Right kidney (tissue), 9 donors: ENCODE results near the gene GPR15.
A peak's percentile ranks its signal among the peaks of the same experiment; 100 is the strongest.

ENCODE experiments used
- DNase-seq: peaks from one replicate; pipeline ENCODE4 v3.0.0-alpha.2; 2016
- long read RNA-seq, 8 donors: transcript quantifications; one replicate each; lab custom pipeline, GENCODE V29; 2026

GPR15 gene
- long read RNA-seq, donor 1 = 0 reads
- long read RNA-seq, donor 2 = 0 reads
- long read RNA-seq, donor 3 = 0 reads
- long read RNA-seq, donor 4 = 0 reads
- long read RNA-seq, donor 5 = 0 reads
- long read RNA-seq, donor 6 = 0 reads
- long read RNA-seq, donor 7 = 0 reads
- long read RNA-seq, donor 8 = 0 reads

- no peak for DNase-seq
Observed at GRCh38 chr3:98531622-98532274, at the start of gene GPR15. Gene GPR15, plus strand, starts transcription at chr3:98531978. Its CDS starts 56 bp downstream, at chr3:98532034.

- DNase-seq = no peak
Observed at GRCh38 chr3:98482717-98483482, 48.9 kb upstream of the GPR15 start.

GRCh38 chr3:98483626-98484025, 48.2 kb upstream of the GPR15 start:
- DNase-seq = no peak

DNA sequence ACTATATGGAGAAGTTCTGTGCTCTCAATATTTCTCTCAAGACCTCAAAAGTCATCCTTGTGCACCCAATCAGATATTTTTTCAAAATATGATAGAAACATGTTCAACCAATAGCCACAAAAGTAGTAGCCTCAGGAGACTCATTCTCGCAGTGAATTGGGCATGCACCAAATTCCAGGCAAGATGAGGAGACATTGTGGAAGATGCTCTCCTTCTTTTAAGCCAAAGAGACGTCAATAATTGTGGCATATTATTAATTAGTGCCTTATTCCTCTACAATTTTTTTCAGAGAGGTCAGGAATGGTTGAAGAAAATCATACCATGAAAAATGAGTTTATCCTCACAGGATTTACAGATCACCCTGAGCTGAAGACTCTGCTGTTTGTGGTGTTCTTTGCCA, 34.4 kb upstream of the GPR15 start, which contains the start of gene OR5K2:
Gene OR5K2, plus strand, starts transcription at position 301 of the 400 bp plus-strand sequence. Its CDS starts 0 bp downstream, at position 301.
- no peak for DNase-seq

DNA sequence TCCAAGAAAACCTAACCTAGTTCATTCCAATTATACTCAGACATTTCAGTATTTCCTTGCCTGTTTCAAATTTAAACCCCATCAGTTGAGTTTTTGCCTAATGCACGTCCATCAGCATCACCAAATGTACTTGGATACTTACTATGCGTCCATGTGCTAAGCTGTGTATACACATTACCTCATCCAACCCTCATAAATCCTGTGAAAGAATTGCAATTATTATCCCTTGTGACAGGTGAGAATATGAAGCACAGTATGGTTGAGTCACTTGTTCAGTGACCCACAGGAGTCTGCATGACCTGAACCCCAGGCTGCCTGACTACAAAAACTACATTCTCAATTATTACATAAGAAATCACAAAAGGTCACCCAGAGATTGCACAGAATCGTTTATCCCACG, 31.8 kb upstream of the GPR15 start:
- no peak for DNase-seq

DNA sequence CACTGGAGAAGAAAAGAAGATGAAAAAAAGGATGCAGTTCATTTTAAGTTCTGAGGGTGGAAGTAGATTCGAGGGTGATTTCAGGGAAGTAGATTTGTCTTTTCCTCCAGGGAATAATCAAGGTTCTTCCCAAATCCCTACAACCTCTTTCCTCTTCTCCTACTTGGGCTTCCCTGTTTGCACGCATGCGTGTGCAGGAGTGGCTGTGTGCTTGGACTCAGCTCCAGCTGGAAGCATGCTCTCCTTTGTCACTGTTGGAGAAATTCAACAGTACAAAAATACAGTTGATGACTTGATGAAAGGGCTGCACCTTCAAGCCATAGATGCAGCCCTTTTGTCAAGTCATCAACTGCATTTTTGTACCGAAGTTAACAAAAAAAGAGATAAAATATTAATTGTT, 30.5 kb upstream of the GPR15 start:
- DNase-seq = no peak

- DNase-seq = no peak
Observed at GRCh38 chr3:98501863-98502576, 29.8 kb upstream of the GPR15 start.

DNA sequence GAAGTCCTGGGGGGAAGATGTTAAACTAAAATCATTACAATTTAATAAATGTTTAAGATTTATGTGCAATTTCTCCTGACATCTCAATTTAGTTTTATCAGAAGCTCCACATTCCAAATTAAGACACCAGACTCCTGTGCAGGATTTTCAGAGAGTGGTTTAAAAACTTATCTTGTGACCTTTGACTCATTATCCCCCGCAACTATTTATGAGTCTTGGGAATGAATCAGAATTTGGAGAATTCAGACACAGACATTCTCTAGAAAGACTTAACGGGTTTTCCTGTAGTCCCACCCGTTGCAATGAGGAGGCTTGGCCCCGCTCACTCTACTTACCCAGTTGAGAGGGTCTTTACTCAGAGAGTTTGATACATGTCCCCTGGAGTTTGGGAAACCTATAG, 27.2 kb upstream of the GPR15 start:
- no peak for DNase-seq

DNA sequence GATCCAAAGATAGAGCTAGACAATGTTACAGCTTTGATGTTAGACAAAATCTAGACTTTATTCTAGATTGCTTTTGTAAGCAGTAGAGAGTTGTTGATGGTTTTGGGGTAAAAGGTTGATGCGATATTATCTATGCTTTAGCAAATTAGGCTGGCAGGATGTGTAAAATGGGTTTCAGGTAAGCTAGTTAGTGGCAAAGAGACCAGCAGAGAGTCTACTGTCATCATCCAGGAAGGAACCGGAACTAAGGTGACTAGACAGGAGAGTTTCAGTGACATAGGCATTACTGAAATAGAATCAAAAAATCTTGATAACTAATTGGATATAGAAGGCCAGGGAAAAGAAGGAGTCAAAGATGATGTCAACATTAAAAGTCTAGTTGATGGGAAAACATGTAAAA, 23.2 kb upstream of the GPR15 start:
- no peak for DNase-seq

GRCh38 chr3:98512576-98512975, 19.2 kb upstream of the GPR15 start:
- no peak for DNase-seq

DNA sequence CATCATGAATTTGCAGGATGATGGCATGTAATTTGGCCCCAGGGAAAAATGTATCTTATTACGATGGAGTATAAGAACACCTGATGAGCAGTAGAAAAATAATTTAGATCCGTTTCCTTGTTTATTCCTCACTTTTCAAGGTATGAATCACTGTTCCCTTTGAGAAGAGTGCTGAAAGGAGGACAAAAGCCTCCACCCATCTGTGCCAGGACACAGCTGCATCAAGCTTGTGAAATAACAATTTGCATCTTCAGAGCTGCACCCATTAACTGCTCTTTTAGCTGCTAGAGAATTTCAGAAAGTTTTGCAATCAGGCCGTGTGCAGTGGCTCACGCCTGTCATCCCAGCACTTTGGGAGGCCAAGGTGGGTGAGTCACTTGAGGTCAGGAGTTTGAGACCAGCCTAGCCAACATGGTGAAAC, 18.7 kb upstream of the GPR15 start:
- DNase-seq = no peak

- DNase-seq = no peak
Observed at GRCh38 chr3:98513736-98514135, 18.0 kb upstream of the GPR15 start.

- no peak for DNase-seq
Observed at GRCh38 chr3:98514948-98515347, 16.8 kb upstream of the GPR15 start.

- DNase-seq = no peak
Observed at GRCh38 chr3:98518816-98519215, 13.0 kb upstream of the GPR15 start.

DNA sequence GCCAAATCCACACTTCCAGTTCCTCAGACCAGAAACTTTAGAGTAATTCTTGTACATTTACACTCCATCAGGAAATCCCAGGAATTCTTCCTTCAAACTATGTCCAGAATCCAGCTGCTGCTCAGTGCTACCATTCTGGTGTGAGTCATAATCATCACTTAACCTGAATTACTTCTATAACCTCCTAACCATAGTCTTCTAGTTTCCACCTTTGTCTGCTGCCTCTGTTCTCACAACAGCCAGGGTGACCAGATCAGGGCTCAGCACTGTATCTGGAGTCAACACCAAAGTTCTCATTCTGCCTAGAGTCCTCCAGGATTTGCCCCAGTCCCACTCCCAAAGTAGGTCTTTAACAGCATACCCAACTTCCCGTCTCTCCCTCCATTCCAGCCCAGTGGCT, 12.4 kb upstream of the GPR15 start:
- no peak for DNase-seq

- no peak for DNase-seq
Observed at GRCh38 chr3:98521897-98522543, 9.8 kb upstream of the GPR15 start.

GRCh38 chr3:98522544-98523281, 9.1 kb upstream of the GPR15 start, which contains the start of gene CLDND1:
Gene CLDND1, minus strand, starts transcription at chr3:98522902. Its CDS starts 1,478 bp downstream, at chr3:98521424.
- DNase-seq = peak; percentile 96

GRCh38 chr3:98525494-98525893, 6.3 kb upstream of the GPR15 start:
- DNase-seq = no peak

DNA sequence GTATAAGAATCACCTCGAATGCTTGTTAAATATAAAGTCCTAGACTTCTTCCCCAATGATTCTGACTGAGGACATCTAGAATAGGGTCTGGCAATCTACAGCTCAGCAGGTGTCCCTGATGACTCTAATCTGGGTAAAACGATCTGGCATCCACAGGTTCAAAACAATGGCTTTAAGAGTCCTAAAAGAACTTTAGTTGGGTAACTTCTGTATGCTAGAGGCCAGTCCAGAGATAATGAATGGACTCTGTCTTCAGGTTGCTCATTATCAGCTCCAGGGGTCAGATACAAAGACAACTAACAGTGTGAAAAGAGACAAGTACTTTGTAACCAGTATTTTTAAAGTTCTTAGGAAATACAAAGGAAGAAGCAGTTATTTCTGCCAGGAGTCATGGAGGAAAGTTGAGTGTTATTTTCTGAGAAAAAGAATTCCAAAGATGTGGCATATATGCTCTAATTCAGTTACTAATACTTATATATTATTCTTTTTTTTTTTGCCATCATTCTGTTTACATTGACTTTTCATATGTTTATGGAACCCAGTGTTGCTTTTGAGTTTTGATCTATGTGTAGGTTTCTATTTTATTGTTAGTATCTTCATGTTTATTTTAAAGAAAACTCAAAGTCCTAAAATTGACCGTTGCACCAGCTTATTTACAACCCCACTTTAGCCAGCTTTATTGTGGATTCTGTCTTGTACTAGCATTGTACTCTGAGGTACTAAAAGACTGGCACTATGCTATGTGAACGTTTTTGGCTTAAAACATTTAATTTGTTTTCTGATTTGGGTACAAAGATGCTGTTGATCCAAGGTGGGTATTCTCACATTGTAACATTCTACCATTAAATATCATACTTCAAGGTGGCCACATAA, 3.1 kb upstream of the GPR15 start:
- no peak for DNase-seq

DNA sequence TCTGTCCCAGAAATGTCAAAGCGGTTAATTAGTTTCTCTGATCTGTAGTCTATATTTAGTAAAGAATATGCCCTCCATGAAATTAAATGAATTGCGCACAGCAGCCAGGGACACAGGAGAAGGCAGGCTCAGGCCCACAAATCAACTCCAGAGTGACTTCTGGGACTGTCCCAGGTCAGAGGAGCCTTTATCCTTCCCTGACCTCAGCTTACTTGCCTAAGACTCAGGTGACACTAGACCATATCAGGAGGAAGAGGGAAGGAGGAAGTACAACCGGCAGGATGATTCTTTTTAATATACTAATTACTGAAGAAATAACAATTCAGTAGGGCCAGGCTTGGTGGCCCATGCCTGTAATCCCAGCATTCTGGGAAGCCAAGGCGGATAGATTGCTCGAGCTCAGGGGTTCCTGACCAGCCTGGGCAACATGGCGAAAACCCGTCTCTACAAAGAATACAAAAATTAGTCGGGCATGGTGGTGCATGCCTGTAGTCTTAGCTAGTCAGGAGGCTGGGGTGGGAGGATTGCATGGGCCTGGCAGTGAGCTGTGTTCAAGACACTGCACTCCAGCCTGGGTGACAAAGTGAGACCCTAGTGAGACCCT, 1.8 kb upstream of the GPR15 start:
- DNase-seq = no peak
